HepG2 (cell line): Measurements from ENCODE around the gene TRABD. TPM values are rescaled to one million over a fixed set of nuclear protein-coding genes. Genes with fewer than 3 reads are reported as not detected.

ENCODE experiments used
- ATAC-seq: fragments of 200-7000 bp; cut with Tn5 transposase; 3 replicates; pipeline ENCODE4 v1.9.1; 2020; ENCODE audit warnings: mild to moderate bottlenecking, moderate library complexity
- BruUV-seq: library from RNA; stranded (reverse); fragments of 400-500 nt; replicated peaks from 2 replicates; lab custom pipeline; 2021; lab: Mats Ljungman, UMichigan
- CTCF ChIA-PET: fragments of 300-600 bp; formaldehyde crosslinking; extraction: SDS; loops from one replicate; lab custom pipeline; 2021; ENCODE audit warnings: low total read pairs, inconsistent platforms, low intra/inter-chr PET ratio; lab: Yijun Ruan, JAX
- POLR2A ChIA-PET: fragments of 350-600 bp; sonication (Branson Sonifier 250); formaldehyde crosslinking; loops from one replicate; lab custom pipeline; 2020; ENCODE audit warnings: antibody characterized with exemption, inconsistent platforms; lab: Yijun Ruan, JAX
- DNase-seq: peaks from one replicate; pipeline ENCODE4 v3.0.0-alpha.2; 2015; ENCODE audit warnings: low spot score
- FAIRE-seq: peaks from 3 replicates; lab custom pipeline; 2011; peaks lifted over from hg19 to GRCh38; lab: Jason Lieb, UNC
- H2AFZ ChIP-seq: one replicate; pipeline ENCODE4 v1.6.1; 2011; ENCODE audit warnings: low read length, inconsistent platforms
- H3K27ac ChIP-seq: fragments of 300-600 bp; 3 replicates; pipeline ENCODE4 v1.8.0; 2011; ENCODE audit warnings: mixed run types, mild to moderate bottlenecking, mixed read lengths, low read length, inconsistent platforms; ENCODE audit not compliant: insufficient read depth; ENCODE audit errors: extremely low read length
- H3K27me3 ChIP-seq, 2 experiments: fragments of 200-600 bp in 1 of 2; 2 replicates in 1 of 2; 3 replicates in 1 of 2; pipeline versions ENCODE4 v1.6.0 to v1.8.0; 2011; ENCODE audit warnings: low read length in 2 of 2, mild to moderate bottlenecking in 2 of 2, moderate library complexity in 2 of 2, inconsistent platforms in 1 of 2; ENCODE audit not compliant: insufficient read depth in 2 of 2, control insufficient read depth in 1 of 2
- H3K36me3 ChIP-seq, 2 experiments: fragments of 200-600 bp in 1 of 2; replicated peaks in 1 of 2; 2 replicates in 1 of 2; 3 replicates in 1 of 2; pipeline versions ENCODE4 v1.5.1 to v1.8.0; 2011; ENCODE audit warnings: low read length in 2 of 2, inconsistent platforms in 1 of 2; ENCODE audit not compliant: insufficient read depth in 2 of 2, control insufficient read depth in 1 of 2
- H3K4me1 ChIP-seq: 2 replicates; pipeline ENCODE4 v1.5.1; 2012; ENCODE audit warnings: low read length, inconsistent platforms; ENCODE audit not compliant: insufficient read depth
- H3K4me2 ChIP-seq: 2 replicates; pipeline ENCODE4 v1.6.0; 2011; ENCODE audit warnings: low read depth, low read length, inconsistent platforms
- H3K4me3 ChIP-seq, 3 experiments: fragments of 200-600 bp in 1 of 3; sonication (generic), shearing (Covaris generic) in 1 of 3; replicated peaks in 1 of 3; 2 replicates each; pipeline ENCODE4 v1.5.1; 2011 to 2016; ENCODE audit warnings: low read length in 3 of 3, inconsistent platforms in 2 of 3, low read depth in 2 of 3, mild to moderate bottlenecking in 2 of 3, control low read depth in 1 of 3, mixed read lengths in 1 of 3; ENCODE audit not compliant: insufficient read depth in 1 of 3
- H3K79me2 ChIP-seq: one replicate; pipeline ENCODE4 v1.6.1; 2011; ENCODE audit warnings: low read length, inconsistent platforms; ENCODE audit not compliant: insufficient read depth
- H3K9ac ChIP-seq: 2 replicates; pipeline ENCODE4 v1.6.0; 2011; ENCODE audit warnings: mild to moderate bottlenecking, low read depth, low read length, inconsistent platforms; ENCODE audit not compliant: insufficient read depth
- H3K9me3 ChIP-seq: 2 replicates; pipeline ENCODE4 v1.5.1; 2012; ENCODE audit warnings: mild to moderate bottlenecking, low read length
- H4K20me1 ChIP-seq: 2 replicates; pipeline ENCODE4 v1.6.0; 2011; ENCODE audit warnings: inconsistent platforms, mild to moderate bottlenecking, low read length, moderate library complexity; ENCODE audit not compliant: insufficient read depth
- GTF2F1 ChIP-seq: fragments of 150-350 bp; IDR thresholded peaks from 2 replicates; pipeline ENCODE4 v1.6.1; 2014; ENCODE audit warnings: low read length
- HDAC1 ChIP-seq: sonication (generic); formaldehyde crosslinking; IDR thresholded peaks from 2 replicates; pipeline ENCODE4 v1.5.1; 2020; ENCODE audit warnings: mild to moderate bottlenecking, missing genetic modification reagents
- HHEX ChIP-seq: IDR thresholded peaks from 2 replicates; pipeline ENCODE4 v1.6.1; 2016; ENCODE audit warnings: control low read depth
- KDM1A ChIP-seq: IDR thresholded peaks from 2 replicates; pipeline ENCODE4 v1.6.1; 2016; ENCODE audit warnings: missing compliant biosample characterization
- MAX ChIP-seq: IDR thresholded peaks from 2 replicates; pipeline ENCODE4 v1.6.1; 2012; ENCODE audit warnings: inconsistent platforms
- REPIN1 ChIP-seq: sonication (generic); formaldehyde crosslinking; IDR thresholded peaks from 2 replicates; pipeline ENCODE4 v1.8.0; 2022; ENCODE audit warnings: missing genetic modification reagents, low read depth, mild to moderate bottlenecking, borderline replicate concordance
- ZFYVE20 ChIP-seq: sonication (generic); formaldehyde crosslinking; IDR thresholded peaks from 2 replicates; pipeline ENCODE4 v1.8.0; 2023; ENCODE audit warnings: low read depth, mild to moderate bottlenecking, moderate library complexity, missing genetic modification reagents, borderline replicate concordance
- ZNF326 ChIP-seq: sonication (generic); formaldehyde crosslinking; IDR thresholded peaks from 2 replicates; pipeline ENCODE4 v1.4.0; 2020; ENCODE audit warnings: missing genetic modification reagents, borderline replicate concordance
- ZNF382 ChIP-seq: sonication (generic); formaldehyde crosslinking; IDR thresholded peaks from 2 replicates; pipeline ENCODE4 v1.5.0; 2020; ENCODE audit warnings: missing genetic modification reagents, mild to moderate bottlenecking, borderline replicate concordance
- WGBS: methylation state at CpG from one replicate; pipeline ENCODE4 v1.1.6; 2017; ENCODE audit warnings: low lambda C conversion rate; 5-methylcytosine and 5-hydroxymethylcytosine counted together
- in situ Hi-C: cut with HindIII; loops from 2 replicates; pipeline ENCODE4 v1.10.0; 2017; ENCODE audit warnings: low pct_unique_long_range_greater_than_20kb; ENCODE audit not compliant: extremely low pct_ligation_motif_present
- intact Hi-C: fragments of 100-400 bp; cut with micrococcal nuclease; formaldehyde crosslinking; loops from one replicate; pipeline ENCODE4 v1.10.0; 2022; ENCODE audit not compliant: unreplicated experiment
- polyA plus RNA-seq, 8 experiments: library from polyadenylated mRNA; depleted of rRNA in 3 of 8; stranded (reverse) in 7 of 8; unstranded in 1 of 8; fragments of >200 nt; fragmentation: Illumina TruSeq in 4 of 8; extraction: Trizol in 4 of 8; gene quantifications; 2 replicates each; pipeline versions ENCODE4 v1.2.1 to v1.2.3, GENCODE V29; 2011 to 2016; ENCODE audit warnings: low read depth in 4 of 8, missing spikeins in 1 of 8, mixed read lengths in 1 of 8; ENCODE audit not compliant: insufficient read depth in 1 of 8
- total RNA-seq, 5 experiments: library from RNA; depleted of rRNA; stranded (reverse); fragments of >200 nt; fragmentation: Illumina TruSeq; extraction: Trizol; gene quantifications; 2 replicates each; pipeline ENCODE4 v1.2.3, GENCODE V29; 2016; ENCODE audit warnings: low read depth in 1 of 5

Gene TRABD
- total and polyA plus RNA-seq, 2 of the 13 experiments (the other 11 are each of a cell fraction or from before 2014, with no cell fraction given) = 21.5 to 28.9 TPM

- FAIRE-seq (no peak), ATAC-seq (no peak), DNase-seq (no peak)
- BruUV-seq = no TSS peak
- Histone ChIP-seq H3K4me1 (no peaks in the 10 kb centered on the region), H4K20me1 (peaks cover 6% of the 10 kb centered on the region; the same call in 1 of the 2 replicates), H3K27me3 (no peaks in the 10 kb centered on the region), H3K9me3 (no peaks in the 10 kb centered on the region), H3K79me2 (peaks cover 11% of the 10 kb centered on the region), H3K36me3 (peaks cover 12 to 22% of the 10 kb centered on the region in 2 experiments; a peak in 4 of 5 replicates), H3K4me2 (no peak overlapping the region), H3K9ac (no peak overlapping the region), H3K4me3 (no peak overlapping the region), H2AFZ (no peak overlapping the region), H3K27ac (no peak overlapping the region)
- CTCF ChIA-PET = no interaction called here
- POLR2A ChIA-PET = no interaction called here
- WGBS = 97% methylated on average over 18 of the region's 18 CpGs
- intact Hi-C loops (no loop called here), in situ Hi-C loops (no loop called here)
- TF ChIP-seq REPIN1 (CRISPR knock-in tag) (no peak), ZNF326 (CRISPR knock-in tag) (no peak), GTF2F1 (no peak), ZFYVE20 (CRISPR knock-in tag) (no peak), MAX (no peak), ZNF382 (CRISPR knock-in tag) (no peak), KDM1A (CRISPR knock-in tag) (no peak), HHEX (CRISPR knock-in tag) (no peak), HDAC1 (no peak)
These were observed 47.5 kb downstream of the TRABD start for GRCh38 chr22:50233223-50233622.
